ENCODE data around the gene ZNF841. TPM values are rescaled to one million over a fixed set of nuclear protein-coding genes. Genes with fewer than 3 reads are reported as not detected.

Gene ZNF841
- total and polyA plus RNA-seq, 2 of the 8 experiments (the other 6 are each of a cell fraction or from before 2014, with no cell fraction given), result 4.1 to 17.9 TPM

DNA sequence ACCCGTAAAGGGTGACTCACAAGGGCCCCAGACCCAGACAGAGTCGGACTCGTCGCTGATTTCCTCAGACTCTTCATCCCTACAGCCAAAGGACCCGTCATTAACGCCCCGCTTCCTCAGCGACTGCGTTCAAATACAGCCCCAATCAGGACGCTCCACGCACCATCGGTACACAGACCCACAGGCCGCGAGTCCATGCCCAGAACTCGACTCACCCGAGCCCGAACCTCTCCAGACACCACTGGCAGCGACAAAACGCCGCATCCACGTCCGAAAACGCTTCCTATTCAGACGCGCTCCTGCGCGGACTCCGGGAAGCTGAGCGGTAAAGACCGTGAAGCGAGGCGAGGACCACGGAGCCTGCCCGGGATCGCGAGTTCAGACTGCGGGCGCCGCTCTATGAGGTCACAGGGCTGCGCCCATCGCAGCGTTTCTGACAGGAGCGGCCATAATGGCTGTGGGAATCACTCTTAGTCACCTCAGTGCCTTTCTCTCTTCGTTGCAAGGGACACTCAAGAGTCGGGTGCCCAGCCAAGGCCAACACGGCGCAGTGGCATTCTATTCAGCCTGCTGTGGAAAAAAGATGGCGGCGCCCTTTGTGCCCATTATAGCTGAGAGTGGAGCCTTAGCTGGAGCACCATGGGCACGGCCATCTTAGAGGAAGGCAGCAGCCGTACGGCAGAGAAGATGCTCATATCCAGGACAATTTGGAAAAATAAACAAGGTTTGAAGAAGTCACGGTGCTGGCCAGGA lies 67.4 kb downstream of the ZNF841 start, which contains the start of gene ZNF614 (continued):
- TF ChIP-seq, protein P1, sequence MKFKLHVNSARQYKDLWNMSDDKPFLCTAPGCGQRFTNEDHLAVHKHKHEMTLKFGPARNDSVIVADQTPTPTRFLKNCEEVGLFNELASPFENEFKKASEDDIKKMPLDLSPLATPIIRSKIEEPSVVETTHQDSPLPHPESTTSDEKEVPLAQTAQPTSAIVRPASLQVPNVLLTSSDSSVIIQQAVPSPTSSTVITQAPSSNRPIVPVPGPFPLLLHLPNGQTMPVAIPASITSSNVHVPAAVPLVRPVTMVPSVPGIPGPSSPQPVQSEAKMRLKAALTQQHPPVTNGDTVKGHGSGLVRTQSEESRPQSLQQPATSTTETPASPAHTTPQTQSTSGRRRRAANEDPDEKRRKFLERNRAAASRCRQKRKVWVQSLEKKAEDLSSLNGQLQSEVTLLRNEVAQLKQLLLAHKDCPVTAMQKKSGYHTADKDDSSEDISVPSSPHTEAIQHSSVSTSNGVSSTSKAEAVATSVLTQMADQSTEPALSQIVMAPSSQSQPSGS (IDR thresholded peaks at IDR 0.05; ENCODE audit: low read length), result no peak
- peak; percentile 91 for TF ChIP-seq TAF1 (IDR thresholded peaks at IDR 0.05; ENCODE audit: low read depth, low read length)
- TF ChIP-seq SP2 (IDR thresholded peaks at IDR 0.05; ENCODE audit: low read length), result no peak
- no peak for TF ChIP-seq JUND (IDR thresholded peaks at IDR 0.05; ENCODE audit: low read length)
- no peak for TF ChIP-seq CBX8 (IDR thresholded peaks at IDR 0.05; ENCODE audit: borderline replicate concordance, low read depth, low read length)
- TF ChIP-seq HDAC2 (IDR thresholded peaks at IDR 0.05; ENCODE audit: borderline replicate concordance in 1 of 2, low read depth in 2 of 2, low read length in 2 of 2), result peak in 1 of 2 experiments; percentile 92; a peak in 2 of 4 replicates
- TF ChIP-seq SRF (IDR thresholded peaks at IDR 0.05; ENCODE audit: low read depth, low read length), result peak; percentile 84
- peak; percentile 93 for TF ChIP-seq CHD2 (IDR thresholded peaks at IDR 0.05; ENCODE audit: low read length)
- no peak for TF ChIP-seq TEAD4 (IDR thresholded peaks at IDR 0.05; ENCODE audit: low read depth, low read length)
- no peak for TF ChIP-seq FOSL1 (IDR thresholded peaks at IDR 0.05; ENCODE audit: insufficient read depth, low read depth, low read length)
- no peak for TF ChIP-seq EGR1 (IDR thresholded peaks at IDR 0.05; ENCODE audit: borderline replicate concordance, low read depth, low read length)
- TF ChIP-seq RFX5 (IDR thresholded peaks at IDR 0.05; ENCODE audit: borderline replicate concordance, low read depth, low read length), result no peak
- no peak for TF ChIP-seq RXRA (IDR thresholded peaks at IDR 0.05; ENCODE audit: insufficient read depth, low read depth, low read length)
- peak; percentile 99 for TF ChIP-seq YY1 (IDR thresholded peaks at IDR 0.05; ENCODE audit: low read depth, low read length)
- TF ChIP-seq BRCA1 (IDR thresholded peaks at IDR 0.05; ENCODE audit: low read depth, low read length), result peak; percentile 80
- TF ChIP-seq TAF7 (optimal IDR thresholded peaks at IDR 0.05; ENCODE audit: borderline replicate concordance, low read depth, low read length), result peak; percentile 66
- TF ChIP-seq GTF2F1 (IDR thresholded peaks at IDR 0.05; ENCODE audit: borderline replicate concordance, low read depth, low read length), result peak; percentile 70; the same call in 1 of the 2 replicates
- TF ChIP-seq NANOG (IDR thresholded peaks at IDR 0.05; ENCODE audit: insufficient read depth, low read depth, low read length, poor library complexity, severe bottlenecking), result no peak
- TF ChIP-seq SIRT6 (IDR thresholded peaks at IDR 0.05; ENCODE audit: low read length), result no peak
- TF ChIP-seq MAFK (IDR thresholded peaks at IDR 0.05; ENCODE audit: low read depth, low read length), result no peak
- TF ChIP-seq EP300 (IDR thresholded peaks at IDR 0.05; ENCODE audit: borderline replicate concordance in 1 of 2, low read depth in 2 of 2, low read length in 2 of 2), result no peak
- TF ChIP-seq SIX5 (IDR thresholded peaks at IDR 0.05; ENCODE audit: low read depth, low read length), result peak; percentile 44
- peak; percentile 100 for TF ChIP-seq KDM4A (IDR thresholded peaks at IDR 0.05; ENCODE audit: low read depth, low read length, severe bottlenecking)

All from H1 (cell line).